Motor neuron (in vitro differentiated cells): ENCODE data around the gene SNAP47. TPM values are rescaled to one million over a fixed set of nuclear protein-coding genes. Genes with fewer than 3 reads are reported as not detected.

ENCODE experiments used
- ATAC-seq, 8 experiments: fragments of 200-7000 bp; cut with Tn5 transposase; replicated peaks in 6 of 8; 2 replicates each; pipeline ENCODE4 v1.8.0; 2021; ENCODE audit warnings: mild to moderate bottlenecking in 8 of 8, moderate library complexity in 8 of 8
- H3K27ac ChIP-seq, 2 donors: fragments of 250-450 bp; sonication (Bioruptor Pico); 2 replicates each; pipeline ENCODE4 v1.9.0; 2021; ENCODE audit warnings: antibody characterized with exemption in 2 of 2, mild to moderate bottlenecking in 2 of 2, moderate library complexity in 1 of 2
- H3K4me1 ChIP-seq, 2 donors: fragments of 250-450 bp; sonication (Bioruptor Pico); replicated peaks in 1 of 2; 2 replicates each; pipeline ENCODE4 v1.6.1; 2021; ENCODE audit warnings: antibody characterized with exemption in 2 of 2, mild to moderate bottlenecking in 2 of 2, moderate library complexity in 1 of 2
- H3K4me3 ChIP-seq, 5 donors: fragments of 250-450 bp; sonication (Bioruptor Pico); 2 replicates each; pipeline ENCODE4 v1.9.0; 2021; ENCODE audit warnings: antibody characterized with exemption in 5 of 5, mild to moderate bottlenecking in 5 of 5, moderate library complexity in 4 of 5
- WGBS, 10 experiments: fragments of 450-650 bp; shearing (Covaris generic); methylation state at CpG; one replicate each; pipeline ENCODE4 v1.0.0; 2022; 5-methylcytosine and 5-hydroxymethylcytosine counted together
- in situ Hi-C, 9 experiments: fragments of 400-800 bp; cut with MboI; loops; one replicate each; pipeline ENCODE4 v1.15.0; 2021; ENCODE audit warnings: low sequenced_read_pairs in 9 of 9, low pct_unique_long_range_greater_than_20kb in 2 of 9; ENCODE audit not compliant: unreplicated experiment in 9 of 9
- total RNA-seq, 8 experiments: library from RNA; unstranded; fragments of 300-600 nt; gene quantifications; 2 replicates each; pipeline versions ENCODE4 v1.2.3 to v1.2.4, GENCODE V29; 2022

SNAP47 gene
- total RNA-seq, 8 experiments from 2014 or later = 26.6 to 56.0 (median 40.9) TPM

DNA sequence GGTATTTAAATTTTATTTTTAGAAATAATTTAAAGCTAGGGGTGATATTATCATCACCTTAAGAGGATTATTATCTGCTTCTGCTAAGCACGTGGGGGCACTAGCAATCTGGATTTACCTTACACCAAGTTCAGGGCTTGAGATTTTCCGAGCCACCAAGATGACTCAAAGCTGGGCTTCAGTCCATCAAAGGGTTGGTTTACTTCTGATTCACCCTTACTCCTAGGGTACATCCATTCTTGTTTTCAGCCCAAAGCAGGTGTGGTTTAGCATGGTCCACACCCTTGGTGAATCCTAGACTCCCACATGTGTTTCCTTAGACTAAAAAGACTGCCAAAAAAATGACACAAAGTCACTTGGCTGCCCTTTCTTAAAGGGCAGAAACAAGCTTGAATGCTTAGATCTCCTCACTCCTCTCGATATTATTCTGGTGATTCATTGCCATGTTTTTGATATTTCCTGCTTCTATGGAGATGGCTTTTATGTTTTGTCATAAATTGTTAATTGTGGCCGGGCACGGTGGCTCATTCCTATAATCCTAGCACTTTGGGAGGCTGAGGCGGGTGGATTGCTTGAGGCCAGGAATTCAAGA is 70.5 kb downstream of the SNAP47 start:
- in situ Hi-C loops = no loop called here

GRCh38 chr1:227808566-227808965 is 73.3 kb downstream of the SNAP47 start:
- in situ Hi-C loops = no loop called here
- WGBS, 10 experiments = 25 to 90% (median 73%) methylated on average over 1 of the region's 1 CpG; no CpG with 5 or more reads in 1 of the 10 experiments
- no peak overlapping the region for H3K27ac ChIP-seq
- H3K4me1 ChIP-seq = no peaks in the 10 kb centered on the region
- no peak overlapping the region for H3K4me3 ChIP-seq
- no peak for ATAC-seq

More for the DNA sequence above, 70.5 kb downstream of the SNAP47 start:
- H3K4me3 ChIP-seq = no peak overlapping the region
- H3K27ac ChIP-seq = no peak overlapping the region
- no peaks in the 10 kb centered on the region for H3K4me1 ChIP-seq
- ATAC-seq = peak in 3 of 8 experiments; percentile 55 to 99 (median 96)
- WGBS, 10 experiments = 0 to 95% (median 53%) methylated on average over 1 to 6 of the region's 6 CpGs

GRCh38 chr1:227809026-227809425 is 73.8 kb downstream of the SNAP47 start:
- ATAC-seq = no peak
- Histone ChIP-seq H3K4me3 (no peak overlapping the region), H3K4me1 (no peaks in the 10 kb centered on the region), H3K27ac (no peak overlapping the region)
- in situ Hi-C loops = no loop called here
- 36 to 86% (median 74%) methylated on average over 1 to 2 of the region's 2 CpGs for WGBS, 10 experiments

GRCh38 chr1:227813962-227814361 is 78.7 kb downstream of the SNAP47 start:
- ATAC-seq = no peak
- in situ Hi-C loops = no loop called here
- WGBS, 10 experiments = 90 to 92% (median 92%) methylated on average over 2 of the region's 2 CpGs; no CpG with 5 or more reads in 7 of the 10 experiments
- Histone ChIP-seq H3K27ac (no peak overlapping the region), H3K4me3 (no peak overlapping the region), H3K4me1 (no peaks in the 10 kb centered on the region)

GRCh38 chr1:227815468-227816409 is 80.5 kb downstream of the SNAP47 start, which contains the start of gene PRSS38:
Gene PRSS38 (plus strand): TSS chr1:227815675. CDS start chr1:227815717, 42 bp downstream.
- WGBS, 10 experiments = 64 to 100% (median 91%) methylated on average over 1 to 18 of the region's 44 CpGs; no CpG with 5 or more reads in 3 of the 10 experiments
- no peak for ATAC-seq
- Histone ChIP-seq H3K4me1 (no peaks in the 10 kb centered on the region), H3K27ac (no peak within 1 kb of the TSS), H3K4me3 (no peak within 1 kb of the TSS)
- in situ Hi-C loops = no loop called here

GRCh38 chr1:227816750-227817446 is 81.7 kb downstream of the SNAP47 start:
- ATAC-seq = no peak
- in situ Hi-C loops = no loop called here
- WGBS, 10 experiments = 40 to 97% (median 76%) methylated on average over 1 to 11 of the region's 16 CpGs; no CpG with 5 or more reads in 2 of the 10 experiments

DNA sequence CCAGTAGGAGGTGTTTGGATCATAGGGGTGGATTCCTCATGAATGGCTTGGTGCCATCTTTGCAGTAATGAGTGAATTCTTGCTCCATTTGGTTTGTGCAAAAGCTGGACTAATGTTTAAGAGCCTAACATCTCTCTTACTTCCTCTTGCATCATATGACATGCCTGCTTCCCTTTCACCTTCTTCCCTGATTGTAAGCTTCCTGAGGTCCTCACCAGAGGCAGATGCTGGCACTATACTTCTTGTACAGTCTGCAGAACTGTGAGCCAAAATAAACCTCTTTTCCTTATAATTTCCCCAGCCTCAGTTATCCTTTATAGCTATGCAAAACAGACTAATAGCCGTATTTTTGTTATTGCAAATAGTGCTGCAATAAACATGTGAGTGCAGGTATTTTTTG is 88.3 kb downstream of the SNAP47 start:
- Histone ChIP-seq H3K4me3 (no peak overlapping the region), H3K4me1 (no peaks in the 10 kb centered on the region), H3K27ac (no peak overlapping the region)
- in situ Hi-C loops = no loop called here
- 45 to 86% (median 60%) methylated on average over 1 of the region's 1 CpG; no CpG with 5 or more reads in 2 of the 10 experiments for WGBS, 10 experiments
- ATAC-seq = no peak

More at GRCh38 chr1:227816750-227817446, 81.7 kb downstream of the SNAP47 start:
- Histone ChIP-seq H3K4me3 (no peak overlapping the region), H3K27ac (no peak overlapping the region), H3K4me1 (no peaks in the 10 kb centered on the region)

DNA sequence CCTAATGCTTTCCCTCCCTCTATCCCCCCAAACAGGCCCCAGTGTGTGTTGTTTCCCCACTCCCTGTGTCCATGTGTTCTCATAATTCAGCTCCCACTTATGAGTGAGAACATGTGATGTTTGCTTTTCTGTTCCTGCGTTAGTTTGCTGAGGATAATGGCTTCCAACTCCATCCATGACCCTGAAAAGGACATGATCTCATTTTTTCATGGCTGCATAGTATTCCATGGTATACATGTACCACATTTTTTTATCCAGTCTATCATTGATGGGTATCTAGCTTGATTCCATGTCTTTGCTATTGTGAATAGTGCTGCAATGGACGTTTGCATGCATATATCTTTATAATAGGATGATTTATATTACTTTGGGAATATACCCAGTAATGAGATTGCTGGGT is 89.0 kb downstream of the SNAP47 start:
- H3K4me1 ChIP-seq = no peaks in the 10 kb centered on the region
- 0 to 34% (median 17%) methylated on average over 1 to 2 of the region's 2 CpGs; no CpG with 5 or more reads in 3 of the 10 experiments for WGBS, 10 experiments
- ATAC-seq = no peak
- H3K27ac ChIP-seq = no peak overlapping the region
- no peak overlapping the region for H3K4me3 ChIP-seq
- in situ Hi-C loops = no loop called here

DNA sequence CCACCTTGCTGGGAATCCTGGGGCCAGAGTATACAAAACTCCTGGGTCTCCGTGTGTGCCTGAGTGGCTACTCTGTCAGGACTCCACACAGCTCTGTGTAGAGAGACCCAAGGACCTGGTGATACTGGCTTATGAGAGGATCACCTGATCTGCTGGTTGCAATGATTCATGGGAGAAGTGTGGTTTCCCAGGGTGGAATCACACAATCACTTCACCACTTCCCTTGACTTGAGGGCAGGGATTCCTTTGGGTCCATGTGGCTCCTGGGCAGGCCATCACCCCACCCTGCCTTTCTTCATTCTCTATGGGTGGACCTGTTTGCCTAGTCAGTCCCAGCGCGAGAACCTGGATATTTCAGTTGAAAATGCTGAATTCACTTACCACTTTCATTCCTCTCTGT is 93.6 kb downstream of the SNAP47 start:
- in situ Hi-C loops = no loop called here
- no peaks in the 10 kb centered on the region for H3K4me1 ChIP-seq

More for the DNA sequence above, 93.6 kb downstream of the SNAP47 start:
- H3K4me3 ChIP-seq = no peak overlapping the region
- 10 to 100% (median 93%) methylated on average over 2 to 3 of the region's 3 CpGs; no CpG with 5 or more reads in 4 of the 10 experiments for WGBS, 10 experiments
- peak in 1 of 8 experiments; percentile 84 for ATAC-seq
- H3K27ac ChIP-seq = no peak overlapping the region

Other genes with a start within 250 kb of the SNAP47 start
- gene ZNF678, start 171.9 kb upstream of the SNAP47 start, total RNA-seq = 10 to 100 TPM in 5 of 8 experiments, 1 to 10 TPM in 3; 1.7 to 27.0 (median 18.3) TPM
- 10 to 100 TPM; 16.8 to 27.5 (median 21.1) TPM for gene JMJD4, start 133 bp upstream of the SNAP47 start, total RNA-seq
- gene PRSS38, start 80.2 kb downstream of the SNAP47 start, total RNA-seq = under 1 TPM in 1 of 8 experiments, not detected in 7; 0.17 TPM
- gene WNT9A, start 212.5 kb downstream of the SNAP47 start, total RNA-seq = 1 to 10 TPM in 4 of 8 experiments, under 1 TPM in 4; 0.28 to 4.9 (median 0.98) TPM